ENCODE results near the gene ATP6AP1.
"Not testable (repeated sequence)": the region's sequence is repeated elsewhere in the genome, so short reads cannot be mapped to it uniquely, and the experiment has no call there.

Gene ATP6AP1, protein sequence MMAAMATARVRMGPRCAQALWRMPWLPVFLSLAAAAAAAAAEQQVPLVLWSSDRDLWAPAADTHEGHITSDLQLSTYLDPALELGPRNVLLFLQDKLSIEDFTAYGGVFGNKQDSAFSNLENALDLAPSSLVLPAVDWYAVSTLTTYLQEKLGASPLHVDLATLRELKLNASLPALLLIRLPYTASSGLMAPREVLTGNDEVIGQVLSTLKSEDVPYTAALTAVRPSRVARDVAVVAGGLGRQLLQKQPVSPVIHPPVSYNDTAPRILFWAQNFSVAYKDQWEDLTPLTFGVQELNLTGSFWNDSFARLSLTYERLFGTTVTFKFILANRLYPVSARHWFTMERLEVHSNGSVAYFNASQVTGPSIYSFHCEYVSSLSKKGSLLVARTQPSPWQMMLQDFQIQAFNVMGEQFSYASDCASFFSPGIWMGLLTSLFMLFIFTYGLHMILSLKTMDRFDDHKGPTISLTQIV

DNA sequence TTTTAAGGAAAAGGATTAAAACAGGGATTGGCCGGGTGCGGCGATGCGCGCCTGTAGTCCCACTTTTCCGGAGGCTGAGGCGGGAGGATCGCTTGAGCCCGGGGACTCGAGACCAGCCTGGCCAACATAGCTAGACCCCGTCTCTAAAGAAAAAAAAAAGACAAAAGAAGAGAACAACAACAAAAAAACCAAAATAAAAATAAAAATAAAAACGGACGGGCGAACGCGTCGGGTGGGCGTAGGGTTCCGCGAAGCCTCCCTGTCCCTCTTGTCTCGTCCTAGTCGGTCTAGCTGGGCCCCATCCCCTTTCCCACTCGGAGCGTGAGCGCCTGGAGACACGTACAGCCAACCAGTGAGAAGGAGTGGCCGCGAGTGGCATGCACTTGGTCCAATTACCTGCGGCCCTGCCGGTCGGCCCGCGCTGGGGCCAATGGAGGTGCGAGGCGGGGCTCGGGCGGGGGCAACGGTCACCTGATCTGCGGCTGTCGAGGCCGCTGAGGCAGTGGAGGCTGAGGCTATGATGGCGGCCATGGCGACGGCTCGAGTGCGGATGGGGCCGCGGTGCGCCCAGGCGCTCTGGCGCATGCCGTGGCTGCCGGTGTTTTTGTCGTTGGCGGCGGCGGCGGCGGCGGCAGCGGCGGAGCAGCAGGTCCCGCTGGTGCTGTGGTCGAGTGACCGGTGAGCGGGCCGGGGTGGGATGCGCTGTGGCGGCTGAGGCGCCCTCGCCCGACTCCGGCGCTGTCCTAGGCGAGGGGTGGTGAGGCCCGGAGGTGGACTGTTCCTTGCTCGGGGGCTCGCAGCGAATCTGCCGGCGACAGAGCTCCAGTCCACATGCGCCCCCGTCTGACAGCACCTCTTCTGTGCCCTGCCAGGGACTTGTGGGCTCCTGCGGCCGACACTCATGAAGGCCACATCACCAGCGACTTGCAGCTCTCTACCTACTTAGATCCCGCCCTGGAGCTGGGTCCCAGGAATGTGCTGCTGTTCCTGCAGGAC is at the start of gene ATP6AP1:
TSS of gene ATP6AP1 (plus strand) at position 502 of the 996 bp plus-strand sequence. CDS start at position 518, 16 bp downstream.
- peak; percentile 90 for DNase-seq

DNA sequence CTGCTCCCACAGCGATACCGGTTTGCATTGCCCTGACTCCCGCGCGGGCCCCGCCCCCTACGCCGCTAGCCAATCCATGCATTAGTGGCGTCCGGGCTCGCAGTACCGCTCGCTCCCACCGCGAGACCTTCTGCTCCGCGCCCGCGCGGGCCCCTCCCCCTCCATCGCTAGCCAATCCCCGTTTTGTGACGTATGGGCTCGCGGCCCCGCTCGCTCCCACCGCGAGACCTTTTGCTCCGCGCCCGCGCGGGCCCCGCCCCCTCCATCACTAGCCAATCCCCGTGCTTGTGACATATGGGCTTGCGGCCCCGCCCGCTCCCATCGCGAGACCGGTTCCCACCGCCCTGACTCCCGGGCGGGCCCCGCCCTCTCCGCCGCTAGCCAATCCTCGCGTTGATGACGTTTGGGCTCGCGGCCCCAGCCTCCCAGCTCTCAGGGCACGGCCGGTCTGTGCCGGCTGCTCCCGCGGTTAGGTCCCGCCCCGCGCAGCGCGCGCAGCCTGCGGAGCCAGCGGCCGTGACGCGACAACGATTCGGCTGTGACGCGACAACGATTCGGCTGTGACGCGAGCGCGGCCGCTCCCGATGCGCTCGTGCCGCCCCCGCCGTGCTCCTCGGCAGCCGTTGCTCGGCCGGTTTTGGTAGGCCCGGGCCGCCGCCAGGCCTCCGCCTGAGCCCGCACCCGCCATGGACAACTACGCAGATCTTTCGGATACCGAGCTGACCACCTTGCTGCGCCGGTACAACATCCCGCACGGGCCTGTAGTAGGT is 49.5 kb upstream of the ATP6AP1 start, which contains the start of gene EMD:
TSS of gene EMD (plus strand) at position 497 of the 770 bp plus-strand sequence. CDS start at position 687, 190 bp downstream.
- DNase-seq = peak; percentile 97

DNA sequence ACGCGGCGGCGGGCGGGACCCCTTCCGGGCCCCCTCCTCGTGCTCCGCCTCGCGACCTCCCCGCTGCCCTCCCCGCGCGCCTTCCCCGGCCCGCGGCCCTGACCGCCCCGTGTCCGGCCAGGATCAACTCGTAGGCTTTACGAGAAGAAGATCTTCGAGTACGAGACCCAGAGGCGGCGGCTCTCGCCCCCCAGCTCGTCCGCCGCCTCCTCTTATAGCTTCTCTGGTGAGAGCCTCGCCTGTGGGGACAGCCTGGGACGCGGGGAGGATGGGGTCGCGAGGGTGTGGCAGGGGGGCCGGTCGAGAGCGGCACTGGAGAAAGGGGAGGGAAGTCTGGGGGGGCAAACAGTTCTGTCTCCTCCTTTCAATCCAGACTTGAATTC is 48.9 kb upstream of the ATP6AP1 start:
- DNase-seq = no peak

DNA sequence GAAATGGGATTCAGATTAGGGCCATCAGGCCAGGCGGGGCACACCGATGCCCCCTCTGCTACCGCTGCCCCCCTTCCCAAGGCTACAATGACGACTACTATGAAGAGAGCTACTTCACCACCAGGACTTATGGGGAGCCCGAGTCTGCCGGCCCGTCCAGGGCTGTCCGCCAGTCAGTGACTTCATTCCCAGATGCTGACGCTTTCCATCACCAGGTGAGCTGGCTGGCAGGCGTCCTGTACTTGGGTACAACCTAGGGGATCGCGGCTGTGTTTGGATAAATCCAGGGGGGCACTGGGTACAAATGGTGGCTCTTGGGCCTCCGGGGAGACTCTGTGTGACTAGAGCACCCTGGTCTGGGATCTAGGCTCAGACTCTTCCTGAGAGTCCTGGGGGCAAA is 48.3 kb upstream of the ATP6AP1 start:
- DNase-seq = no peak

DNA sequence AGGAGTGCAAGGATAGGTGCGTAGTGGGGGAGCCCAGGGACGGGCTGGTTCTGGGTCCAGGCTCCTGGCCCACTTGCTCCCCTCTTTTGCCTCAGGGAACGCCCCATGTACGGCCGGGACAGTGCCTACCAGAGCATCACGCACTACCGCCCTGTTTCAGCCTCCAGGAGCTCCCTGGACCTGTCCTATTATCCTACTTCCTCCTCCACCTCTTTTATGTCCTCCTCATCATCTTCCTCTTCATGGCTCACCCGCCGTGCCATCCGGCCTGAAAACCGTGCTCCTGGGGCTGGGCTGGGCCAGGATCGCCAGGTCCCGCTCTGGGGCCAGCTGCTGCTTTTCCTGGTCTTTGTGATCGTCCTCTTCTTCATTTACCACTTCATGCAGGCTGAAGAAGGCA is 47.7 kb upstream of the ATP6AP1 start:
- no peak for DNase-seq

DNA sequence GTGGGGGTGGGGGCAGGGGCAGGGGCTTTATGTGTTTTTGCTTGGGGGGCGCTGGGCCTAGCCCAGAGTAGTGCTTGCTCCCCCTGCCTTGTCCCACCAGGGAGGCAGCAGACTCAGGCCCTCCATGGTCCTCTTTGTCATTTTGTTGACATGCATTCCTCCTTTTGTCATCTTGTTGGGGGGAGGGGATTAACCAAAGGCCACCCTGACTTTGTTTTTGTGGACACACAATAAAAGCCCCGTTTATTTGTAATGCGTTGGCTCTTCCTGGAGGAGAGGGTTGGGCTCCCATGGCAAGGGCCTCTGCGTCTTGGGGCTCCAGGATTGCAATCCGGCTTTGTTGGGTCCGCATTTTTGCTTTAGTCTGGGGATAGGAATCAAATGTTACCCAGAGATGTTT is 47.2 kb upstream of the ATP6AP1 start:
- no peak for DNase-seq

DNA sequence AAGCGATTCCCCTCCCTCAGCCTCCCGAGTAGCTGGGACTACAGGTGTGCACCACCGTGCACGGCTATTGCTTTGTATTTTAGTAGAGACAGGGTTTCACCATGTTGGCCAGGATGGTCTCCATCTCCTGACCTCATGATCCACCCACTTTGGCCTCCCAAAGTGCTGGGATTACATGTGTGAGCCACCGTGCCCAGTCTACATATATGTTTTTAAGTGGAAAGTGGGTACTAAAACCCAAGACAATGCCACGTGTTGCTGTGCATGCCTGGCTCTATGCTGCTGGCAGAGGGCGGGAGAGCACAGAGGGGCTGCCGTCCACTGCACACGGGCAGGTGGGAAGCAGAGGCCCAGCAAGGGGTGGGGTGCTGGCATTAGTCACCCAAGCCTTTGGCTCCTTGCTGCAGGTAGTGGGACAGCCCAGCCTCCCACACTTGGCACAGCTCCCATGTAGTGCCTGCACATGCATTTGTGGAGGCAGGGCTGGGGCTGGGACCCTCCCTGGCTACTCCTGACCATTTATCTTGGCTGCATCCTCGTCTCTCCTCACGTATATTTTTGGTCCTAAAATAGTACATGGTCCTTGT is 45.9 kb upstream of the ATP6AP1 start:
- no peak for DNase-seq

DNA sequence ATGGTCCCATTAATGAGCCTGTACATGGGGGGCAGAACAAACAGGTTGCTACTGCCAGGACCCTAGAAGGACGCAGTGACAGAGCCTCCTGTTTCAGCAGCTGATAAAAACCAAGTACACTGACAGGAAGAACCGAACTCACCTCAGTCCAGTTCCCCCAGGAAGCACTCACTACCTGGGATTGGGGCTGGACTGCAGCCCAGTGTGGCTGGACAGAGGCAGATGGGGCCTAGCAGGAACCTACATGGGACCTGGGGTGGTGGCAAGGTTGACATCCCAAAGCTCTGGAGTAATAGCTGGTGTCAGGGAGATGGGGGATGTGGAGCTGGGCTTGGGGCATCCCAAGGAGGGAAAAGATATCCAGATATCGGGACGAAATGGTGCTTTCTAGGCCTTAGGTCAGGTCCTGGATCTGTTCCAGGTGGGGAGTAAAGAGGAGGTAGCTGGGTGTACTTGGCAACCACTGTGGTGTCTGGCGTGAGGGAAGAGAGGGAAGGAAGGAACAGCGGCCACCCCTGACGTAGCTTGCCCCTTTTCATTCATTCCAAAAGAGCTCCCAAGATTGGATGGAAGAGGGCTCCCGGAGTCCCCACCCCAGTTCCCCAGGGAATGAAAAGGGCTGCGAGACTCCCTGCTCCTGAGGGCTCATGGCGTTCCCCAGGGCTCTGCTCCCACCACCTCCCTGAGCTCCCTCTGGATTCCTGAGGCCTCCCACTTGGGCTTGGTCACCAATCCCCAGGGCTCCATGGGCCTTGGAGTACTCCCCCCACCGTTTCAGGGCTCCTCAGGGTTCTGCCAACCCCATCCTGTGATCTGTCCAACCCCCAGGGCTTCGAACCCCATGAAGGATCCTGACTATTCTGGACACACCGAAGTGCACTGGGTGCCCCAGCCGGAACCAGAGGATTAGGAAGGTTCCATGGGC is 44.9 kb upstream of the ATP6AP1 start:
- no peak for DNase-seq

DNA sequence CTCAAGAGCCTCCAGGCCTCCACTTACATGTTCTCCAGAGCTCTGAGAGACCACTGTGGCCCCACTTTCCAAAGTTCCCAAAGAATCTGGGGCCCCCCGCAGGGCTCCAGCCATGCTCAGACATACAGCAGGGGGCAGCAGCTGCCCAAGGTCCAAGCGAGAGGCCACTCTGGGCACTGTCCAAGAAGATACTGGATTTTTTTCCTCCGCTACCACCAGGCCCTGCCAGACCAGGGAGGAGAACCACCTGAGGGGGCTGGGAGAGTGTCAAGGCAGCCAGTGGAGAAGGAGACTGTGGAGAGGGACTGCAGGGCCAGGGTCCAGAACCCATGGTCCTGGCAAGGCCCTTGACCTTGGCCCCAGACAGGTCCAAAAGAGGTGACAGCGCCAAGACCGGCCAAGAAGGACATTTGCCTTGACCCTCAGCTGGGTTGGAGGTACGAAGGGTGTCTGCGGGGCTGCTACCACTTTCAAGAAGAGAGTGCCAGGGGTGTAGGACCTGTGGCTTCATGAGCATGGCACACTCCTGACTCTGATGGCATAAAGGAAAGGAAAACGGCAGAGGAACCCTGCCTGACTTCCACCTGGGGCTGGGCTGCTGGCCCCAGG is 44.1 kb upstream of the ATP6AP1 start:
- no peak for DNase-seq

DNA sequence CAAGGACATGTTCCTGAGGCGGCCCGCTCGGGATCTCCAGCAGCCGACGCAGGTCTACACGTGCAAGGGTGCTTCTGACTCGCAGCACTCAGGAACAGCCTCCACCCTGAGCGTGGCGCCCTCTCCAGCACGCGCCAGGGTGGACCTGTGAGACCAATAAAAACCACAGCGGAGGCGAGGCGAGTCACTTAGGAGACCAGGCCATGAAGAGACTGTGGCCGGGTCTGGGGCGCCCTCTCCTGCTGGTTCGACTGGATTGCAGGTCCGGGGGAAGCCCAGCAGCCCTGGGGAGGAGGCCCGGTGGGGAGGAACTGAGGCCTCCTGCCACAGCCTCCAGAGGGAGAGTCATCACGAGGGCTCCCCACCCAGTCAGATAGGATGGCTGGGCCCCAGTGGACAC is 40.4 kb upstream of the ATP6AP1 start:
- not testable (repeated sequence) for DNase-seq

DNA sequence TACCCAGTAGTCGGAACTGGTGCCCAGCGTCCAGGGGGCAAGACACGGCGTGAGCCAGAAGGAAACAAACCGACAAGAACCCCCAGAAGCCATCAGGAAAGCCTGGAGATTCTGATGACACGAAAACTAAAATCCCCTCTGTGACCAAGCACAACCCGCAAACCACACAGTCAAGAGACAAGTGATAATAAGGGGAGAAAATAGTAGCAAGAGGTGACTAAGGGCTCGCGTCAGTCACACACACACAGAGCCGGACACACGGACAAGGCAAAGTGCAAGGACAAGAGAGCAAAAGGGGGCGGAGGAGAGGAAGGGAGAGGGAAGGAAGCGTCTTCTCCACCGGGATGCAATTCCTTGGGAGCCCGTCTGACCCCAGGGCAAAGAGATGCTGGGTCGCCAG is 39.8 kb upstream of the ATP6AP1 start:
- DNase-seq = not testable (repeated sequence)

DNA sequence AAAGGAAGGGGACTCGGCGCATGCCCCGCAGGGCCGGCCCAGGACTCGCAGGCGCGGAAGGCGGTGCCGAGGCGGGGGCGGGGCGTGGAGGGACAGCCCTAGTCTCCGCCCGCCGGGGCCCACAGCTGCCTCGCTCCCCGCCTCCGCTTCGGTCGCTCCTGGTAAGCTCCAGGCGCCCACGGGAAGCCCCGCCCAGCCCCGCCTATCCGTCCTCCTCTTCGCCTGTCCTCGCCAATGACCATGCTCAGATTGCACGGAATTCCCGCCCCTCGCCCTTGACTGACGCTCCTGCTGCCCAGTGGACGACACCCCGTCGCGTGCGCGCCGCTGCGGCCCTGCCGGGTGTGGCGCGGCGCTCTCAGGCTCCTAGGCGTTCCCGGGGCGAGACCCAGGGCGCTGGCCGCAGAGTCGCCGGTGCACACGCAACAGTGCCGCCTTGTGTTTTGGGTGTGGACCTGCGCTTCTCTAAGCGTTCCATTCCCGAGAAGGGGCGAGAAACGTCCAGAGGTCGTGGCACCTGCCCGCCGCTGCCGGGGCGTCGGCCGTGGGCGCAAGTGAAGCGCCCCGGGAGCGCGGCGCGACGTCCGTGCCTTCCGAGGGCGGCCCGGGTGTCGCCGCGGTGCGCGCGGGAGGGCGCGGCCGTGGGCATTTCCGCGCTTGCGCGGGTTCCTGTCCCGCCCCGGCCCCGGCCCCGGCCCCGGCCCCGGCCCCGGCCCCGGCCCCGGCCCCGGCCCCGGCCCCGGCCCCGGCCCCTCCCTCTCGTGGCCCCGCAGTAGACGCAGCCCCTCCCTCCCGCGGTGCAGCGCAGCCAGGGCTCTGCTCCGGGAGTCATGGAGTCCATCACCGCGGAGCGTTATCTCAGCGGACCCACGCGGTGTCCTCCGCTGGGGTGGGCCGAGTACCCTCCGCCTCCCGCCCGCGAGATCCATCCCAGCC is 38.4 kb upstream of the ATP6AP1 start:
- DNase-seq = not testable (repeated sequence)

DNA sequence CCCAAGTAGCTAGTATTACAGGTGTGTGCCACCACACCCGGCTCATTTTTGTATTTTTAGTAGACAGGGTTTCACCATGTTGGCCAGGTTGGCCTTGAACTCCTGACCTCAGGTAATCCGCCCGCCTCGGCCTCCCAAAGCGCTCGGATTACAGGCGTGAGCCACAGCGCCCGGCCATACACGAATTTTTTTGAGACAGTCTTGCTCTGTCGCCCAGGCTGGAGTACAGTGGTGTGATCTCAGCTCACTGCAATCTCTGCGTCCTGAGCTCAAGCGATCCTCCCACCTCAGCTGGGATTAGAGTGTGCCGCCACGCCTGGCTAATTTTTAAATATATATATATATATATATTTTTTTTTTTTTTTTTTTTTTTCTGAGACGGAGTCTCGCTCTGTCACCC is 32.1 kb upstream of the ATP6AP1 start:
- not testable (repeated sequence) for DNase-seq

DNA sequence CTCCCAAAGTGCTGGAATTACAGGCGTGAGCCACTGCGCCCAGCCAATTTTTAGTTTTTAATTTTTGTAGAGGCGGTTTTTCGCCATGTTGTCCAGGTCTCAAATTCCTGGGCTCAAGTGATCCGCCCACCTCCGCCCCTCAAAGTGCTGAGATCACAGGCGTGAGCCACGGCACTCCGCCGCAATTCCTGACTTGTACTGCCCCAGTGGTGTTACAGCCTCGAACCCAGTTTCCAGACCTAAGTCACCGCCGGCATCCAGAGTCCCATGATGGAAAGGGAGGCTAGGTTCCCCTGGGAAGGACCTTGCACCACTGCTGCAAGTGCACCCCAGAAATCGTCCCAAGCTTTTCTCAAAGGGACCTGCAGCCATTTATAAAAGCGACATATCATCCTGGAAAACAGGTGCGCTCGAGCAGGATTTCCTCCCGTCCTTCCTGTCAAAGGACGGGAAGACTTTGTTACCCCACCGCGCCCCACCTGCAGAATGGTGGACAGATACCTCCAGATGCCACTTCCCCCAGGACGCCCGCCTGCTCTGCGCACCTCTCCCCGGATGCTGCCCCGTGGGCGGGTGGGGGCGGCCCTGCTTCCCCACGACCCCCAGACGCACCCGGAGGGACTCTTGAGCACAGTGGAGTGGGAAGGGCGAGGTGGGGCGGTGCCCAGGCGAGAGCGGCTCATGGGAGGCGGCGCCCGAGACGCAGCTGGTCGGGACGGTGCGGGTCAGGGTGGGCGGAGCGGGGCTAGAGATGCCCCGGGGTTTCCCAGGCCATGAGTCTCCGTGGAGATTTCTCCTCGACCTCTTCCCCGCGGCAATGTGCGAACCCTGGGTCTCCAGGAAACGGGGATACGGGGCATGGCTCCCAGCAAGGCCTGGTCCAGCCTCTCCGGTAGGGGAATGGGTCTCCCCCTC is 31.2 kb upstream of the ATP6AP1 start:
- DNase-seq = peak; percentile 58

DNA sequence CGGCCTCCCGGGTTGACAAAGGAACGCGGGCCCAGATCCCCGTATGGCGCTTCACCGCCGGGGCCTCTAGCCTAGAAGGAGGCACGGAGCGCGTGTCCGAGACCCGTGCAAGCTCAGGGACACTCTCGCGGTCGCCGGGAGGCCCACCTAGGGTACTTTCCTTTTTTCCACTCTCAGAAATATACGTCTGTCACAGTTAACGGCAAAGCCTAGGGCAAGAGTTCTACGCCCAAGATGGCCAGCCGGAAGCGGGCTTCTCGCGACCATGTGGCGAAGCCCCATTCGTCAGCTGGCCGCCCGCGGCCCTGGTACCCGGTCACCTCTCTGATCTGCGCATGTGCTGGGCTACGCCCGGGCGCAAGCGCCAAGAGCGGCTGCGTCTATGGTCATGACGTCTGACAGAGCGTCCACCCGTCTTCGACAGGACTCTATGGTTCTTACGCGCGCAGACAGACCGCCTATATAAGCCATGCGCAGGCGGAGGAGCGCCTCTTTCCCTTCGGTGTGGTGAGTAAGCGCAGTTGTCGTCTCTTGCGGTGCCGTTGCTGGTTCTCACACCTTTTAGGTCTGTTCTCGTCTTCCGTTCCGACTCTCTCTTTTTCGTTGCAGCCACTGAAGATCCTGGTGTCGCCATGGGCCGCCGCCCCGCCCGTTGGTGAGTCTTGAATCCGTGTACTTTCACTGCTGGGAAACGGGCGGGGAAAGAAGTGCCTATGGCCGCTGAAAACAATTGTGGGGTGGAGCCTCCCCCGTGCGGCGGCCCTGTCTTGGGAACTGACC is 30.4 kb upstream of the ATP6AP1 start, which contains the start of gene RPL10:
TSS of gene RPL10 (plus strand) at position 490 of the 780 bp plus-strand sequence. CDS start at position 633, 143 bp downstream.
- peak; percentile 94 for DNase-seq

DNA sequence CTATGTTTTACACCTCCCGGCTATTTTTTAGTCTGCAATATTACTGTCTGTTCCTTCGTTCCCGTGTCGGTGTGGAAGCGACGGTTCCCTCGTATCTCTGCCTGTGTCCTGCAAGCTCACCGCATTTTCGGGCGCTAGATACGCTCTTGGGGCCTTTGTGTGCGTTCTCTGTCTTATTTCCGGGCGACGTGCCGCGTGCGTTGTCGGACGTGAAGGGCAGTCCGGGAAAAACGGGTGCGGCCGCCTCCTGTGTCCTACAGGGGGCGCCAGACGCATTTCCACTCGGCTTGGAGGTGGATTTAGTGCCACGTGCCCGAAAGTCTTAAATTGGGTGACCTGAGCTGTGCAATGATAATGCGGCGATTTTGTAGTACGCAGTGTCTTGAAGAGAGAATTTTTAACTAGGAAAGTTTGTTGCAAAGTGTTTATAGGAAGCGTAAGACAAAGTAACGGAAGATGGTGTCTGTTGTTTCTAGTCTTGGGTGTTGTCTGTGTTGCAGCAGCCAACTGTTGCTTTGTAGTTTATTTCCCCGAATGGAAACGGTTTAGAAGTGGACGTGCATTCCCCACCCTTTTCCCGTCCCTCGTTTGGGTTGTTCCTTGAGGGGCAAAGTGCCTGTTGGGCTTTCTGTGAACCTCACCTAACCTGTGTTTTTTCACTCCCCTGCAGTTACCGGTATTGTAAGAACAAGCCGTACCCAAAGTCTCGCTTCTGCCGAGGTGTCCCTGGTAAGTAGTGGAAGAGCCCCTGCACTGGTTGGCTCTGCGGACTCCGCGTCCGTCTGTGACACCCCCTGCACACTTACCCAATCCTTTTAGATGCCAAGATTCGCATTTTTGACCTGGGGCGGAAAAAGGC is 29.6 kb upstream of the ATP6AP1 start:
- peak; percentile 87 for DNase-seq
